Natural killer cell treated with Interleukin-12 subunit alpha and Interleukin-12 subunit beta and Interleukin-15 and Interleukin-18, amount 100 ng/mL, for 72 hours (primary cell): ENCODE data around the gene RASGRF1. TPM values are rescaled to one million over a fixed set of nuclear protein-coding genes. Genes with fewer than 3 reads are reported as not detected.
A peak's percentile ranks its signal among the peaks of the same experiment; 100 is the strongest.

ENCODE experiments used
- ATAC-seq, 2 donors: fragments of 150-1000 bp; cut with Tn5 transposase in 1 of 2; sonication (Bioruptor Pico), chemical (Tn5 transposase) in 1 of 2; 2 replicates each; pipeline ENCODE4 v1.10.0; 2021
- DNase-seq: peaks from one replicate; pipeline ENCODE4 v3.0.0; 2022; ENCODE audit warnings: low spot score
- H3K27ac Mint-ChIP-seq, 2 donors: 1 replicate in 1 of 2; 2 replicates in 1 of 2; pipeline ENCODE4 v1.8.0; 2022; ENCODE audit warnings: mixed read lengths in 2 of 2, mild to moderate bottlenecking in 1 of 2, moderate library complexity in 1 of 2
- H3K27me3 Mint-ChIP-seq, 2 donors: 1 replicate in 1 of 2; 2 replicates in 1 of 2; pipeline ENCODE4 v1.8.0; 2022; ENCODE audit warnings: mixed read lengths in 2 of 2
- H3K36me3 Mint-ChIP-seq: one replicate; pipeline ENCODE4 v1.8.0; 2022; ENCODE audit warnings: mixed read lengths
- H3K4me1 Mint-ChIP-seq, 2 donors: 1 replicate in 1 of 2; 2 replicates in 1 of 2; pipeline ENCODE4 v1.8.0; 2022; ENCODE audit warnings: low read depth in 2 of 2, mixed read lengths in 2 of 2, mild to moderate bottlenecking in 1 of 2
- H3K4me3 Mint-ChIP-seq: one replicate; pipeline ENCODE4 v1.8.0; 2022; ENCODE audit warnings: mixed read lengths
- H3K9me3 Mint-ChIP-seq: 2 replicates; pipeline ENCODE4 v1.8.0; 2022; ENCODE audit warnings: mixed read lengths
- total RNA-seq, 2 donors: library from RNA; stranded (reverse); gene quantifications; one replicate each; pipeline ENCODE4 v1.2.3, GENCODE V29; 2022

The RASGRF1 gene
- total RNA-seq, 2 donors from 2014 or later: 0.11 TPM; not detected in 1

- no peaks in the 10 kb centered on the region for H3K27me3 Mint-ChIP-seq
- no peak overlapping the region for H3K4me3 Mint-ChIP-seq
- H3K9me3 Mint-ChIP-seq: no peaks in the 10 kb centered on the region
- DNase-seq (no peak), ATAC-seq (no peak)
- no peak overlapping the region for H3K27ac Mint-ChIP-seq
- no peaks in the 10 kb centered on the region for H3K36me3 Mint-ChIP-seq
- H3K4me1 Mint-ChIP-seq: peaks cover 0 to 4% of the 10 kb centered on the region in 2 donors
Observed at GRCh38 chr15:78917888-78918287, 172.7 kb downstream of the RASGRF1 start.

DNA sequence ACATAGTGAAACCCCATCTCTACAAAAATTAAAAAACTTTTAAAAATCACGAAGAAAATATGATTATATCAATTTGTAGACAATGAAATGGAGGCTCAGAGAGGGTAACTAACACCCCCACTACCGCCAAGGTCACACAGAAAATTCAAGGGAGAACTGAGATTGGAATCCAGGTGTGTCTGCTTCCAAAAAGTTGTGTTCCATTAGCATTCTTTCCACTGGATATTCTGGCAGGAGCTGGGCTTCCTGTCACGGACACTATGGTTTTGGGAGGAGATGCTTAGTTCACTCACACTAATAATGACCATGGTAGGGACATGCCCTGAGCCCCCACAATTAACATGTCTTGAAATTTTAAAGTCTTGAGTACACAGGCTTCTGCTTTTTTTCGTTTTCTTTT is 174.5 kb downstream of the RASGRF1 start:
- DNase-seq (no peak), ATAC-seq (no peak)
- H3K27me3 Mint-ChIP-seq: no peaks in the 10 kb centered on the region
- H3K36me3 Mint-ChIP-seq: peaks cover 13% of the 10 kb centered on the region
- no peaks in the 10 kb centered on the region for H3K9me3 Mint-ChIP-seq
- H3K27ac Mint-ChIP-seq: no peak overlapping the region
- H3K4me1 Mint-ChIP-seq: peaks cover 14 to 18% of the 10 kb centered on the region in 2 donors
- no peak overlapping the region for H3K4me3 Mint-ChIP-seq

GRCh38 chr15:78915341-78916087 is 175.1 kb downstream of the RASGRF1 start:
- no peaks in the 10 kb centered on the region for H3K9me3 Mint-ChIP-seq
- H3K36me3 Mint-ChIP-seq: peaks cover 13% of the 10 kb centered on the region
- H3K4me1 Mint-ChIP-seq: peaks cover 14 to 19% of the 10 kb centered on the region in 2 donors
- peak in 1 of 2 donors; percentile 53 for ATAC-seq
- no peak overlapping the region for H3K4me3 Mint-ChIP-seq
- no peaks in the 10 kb centered on the region for H3K27me3 Mint-ChIP-seq
- DNase-seq: no peak
- H3K27ac Mint-ChIP-seq: no peak overlapping the region

DNA sequence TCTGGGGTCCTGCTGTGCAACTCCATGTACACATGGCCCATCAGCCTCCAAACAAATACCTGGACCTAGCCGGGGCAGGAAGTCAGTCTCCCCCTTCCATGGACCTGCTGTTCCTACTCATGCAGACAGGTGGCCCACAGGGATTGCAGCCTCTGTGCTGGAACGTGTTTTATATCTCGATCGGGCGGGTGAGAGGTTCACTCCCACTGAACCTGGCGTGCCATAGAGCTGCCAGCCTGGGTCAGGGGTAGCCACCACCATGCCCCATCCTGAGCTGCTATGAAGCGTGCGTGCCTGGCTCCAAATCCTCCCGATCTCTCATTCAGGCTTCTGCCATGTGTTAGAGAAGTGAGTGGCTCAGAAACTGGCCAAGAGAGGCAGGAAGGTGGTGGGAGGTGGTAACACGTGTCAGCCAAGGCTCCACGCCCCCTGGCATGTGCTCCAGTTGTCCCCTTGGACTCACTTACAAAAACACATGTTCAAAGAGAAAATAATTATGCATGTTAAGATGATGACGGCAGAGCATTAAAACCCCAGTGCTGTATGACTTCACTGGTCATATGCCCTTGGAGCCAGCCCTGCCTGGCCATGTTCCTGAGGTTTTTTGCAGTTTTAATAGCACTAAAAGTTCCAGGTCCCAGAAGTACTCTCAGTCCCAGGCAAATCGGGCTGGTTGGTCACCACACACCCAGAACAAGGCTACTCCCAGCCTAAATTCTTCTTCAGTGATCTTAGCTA is 176.4 kb downstream of the RASGRF1 start:
- Mint-ChIP-seq H3K36me3 (peaks cover 13% of the 10 kb centered on the region), H3K4me3 (no peak overlapping the region), H3K4me1 (peaks cover 24 to 30% of the 10 kb centered on the region in 2 donors), H3K9me3 (no peaks in the 10 kb centered on the region), H3K27me3 (no peaks in the 10 kb centered on the region), H3K27ac (peak overlapping the region in 1 of 2 donors; percentile 61)
- DNase-seq: no peak
- no peak for ATAC-seq

GRCh38 chr15:78913012-78913411 is 177.6 kb downstream of the RASGRF1 start:
- Mint-ChIP-seq H3K27ac (peak overlapping the region; percentile 52), H3K4me3 (no peak overlapping the region), H3K27me3 (no peaks in the 10 kb centered on the region), H3K36me3 (peaks cover 18% of the 10 kb centered on the region), H3K4me1 (peaks cover 31 to 32% of the 10 kb centered on the region in 2 donors), H3K9me3 (no peaks in the 10 kb centered on the region)
- ATAC-seq: no peak
- no peak for DNase-seq

DNA sequence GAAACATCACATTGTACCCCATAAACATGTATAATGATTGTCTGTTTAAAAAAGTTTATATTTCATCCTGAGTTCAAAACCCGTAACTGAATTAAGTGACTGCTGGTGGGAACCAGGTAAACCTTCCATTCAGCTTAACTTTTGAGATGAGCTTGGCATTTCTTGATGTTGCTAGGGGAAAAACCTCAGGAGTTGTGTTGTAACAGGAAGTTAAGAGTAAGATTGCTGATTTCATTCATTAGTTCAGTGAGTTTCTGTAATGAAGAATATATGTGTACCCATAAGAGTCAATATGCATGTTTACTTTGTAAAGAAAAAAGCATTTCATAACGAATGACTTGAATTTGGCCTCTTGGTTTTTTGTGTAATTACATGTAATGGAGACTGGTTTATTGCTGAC is 178.3 kb downstream of the RASGRF1 start:
- Mint-ChIP-seq H3K36me3 (peaks cover 20% of the 10 kb centered on the region), H3K27ac (peak overlapping the region; percentile 52)
- ATAC-seq: no peak

DNA sequence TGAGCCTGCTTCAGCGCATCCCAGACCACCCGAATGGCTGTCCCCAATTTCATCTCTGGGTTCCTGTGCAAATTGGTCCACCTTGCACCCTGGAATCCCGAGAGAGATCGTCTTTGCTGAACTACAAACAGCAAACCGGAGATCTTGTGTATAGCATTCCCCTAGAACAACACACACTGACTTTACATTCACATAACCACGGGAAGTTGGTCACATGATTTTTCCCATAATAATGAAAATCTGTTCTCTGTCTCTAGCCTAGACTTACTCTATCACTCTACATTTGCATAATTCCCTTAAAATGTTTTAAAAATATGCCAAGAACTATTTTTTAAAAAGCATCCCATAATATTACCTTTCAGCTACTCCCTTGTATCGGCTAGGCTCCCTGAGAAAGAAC is 180.3 kb downstream of the RASGRF1 start:
- ATAC-seq (no peak), DNase-seq (no peak)
- Mint-ChIP-seq H3K36me3 (peaks cover 25% of the 10 kb centered on the region), H3K27ac (peak overlapping the region in 1 of 2 donors; percentile 29), H3K4me3 (no peak overlapping the region), H3K4me1 (peaks cover 34 to 37% of the 10 kb centered on the region in 2 donors), H3K27me3 (no peaks in the 10 kb centered on the region), H3K9me3 (no peaks in the 10 kb centered on the region)

More for the DNA sequence above, 178.3 kb downstream of the RASGRF1 start:
- Mint-ChIP-seq H3K4me3 (no peak overlapping the region), H3K4me1 (peaks cover 32 to 35% of the 10 kb centered on the region in 2 donors), H3K27me3 (no peaks in the 10 kb centered on the region), H3K9me3 (no peaks in the 10 kb centered on the region)
- DNase-seq: no peak

Other genes starting within 250 kb of the RASGRF1 start
- 100 to 1,000 TPM; 134 to 226 TPM for gene MORF4L1, start 217.9 kb downstream of the RASGRF1 start, total RNA-seq
- gene CTSH, start 145.7 kb downstream of the RASGRF1 start, total RNA-seq: 10 to 100 TPM; 16.1 to 25.2 TPM
- gene ANKRD34C, start 191.9 kb upstream of the RASGRF1 start, total RNA-seq: not detected
- 10 to 100 TPM; 60.2 to 68.7 TPM for gene TMED3, start 220.3 kb upstream of the RASGRF1 start, total RNA-seq